Islet precursor cell (in vitro differentiated cells): ENCODE data around the gene PDLIM3.

Experiments
- DNase-seq: peaks from one replicate; pipeline ENCODE4 v3.0.0-alpha.2; 2018

The PDLIM3 gene

GRCh38 chr4:185469580-185470154, 65.6 kb downstream of the PDLIM3 start:
- DNase-seq, result no peak

DNA sequence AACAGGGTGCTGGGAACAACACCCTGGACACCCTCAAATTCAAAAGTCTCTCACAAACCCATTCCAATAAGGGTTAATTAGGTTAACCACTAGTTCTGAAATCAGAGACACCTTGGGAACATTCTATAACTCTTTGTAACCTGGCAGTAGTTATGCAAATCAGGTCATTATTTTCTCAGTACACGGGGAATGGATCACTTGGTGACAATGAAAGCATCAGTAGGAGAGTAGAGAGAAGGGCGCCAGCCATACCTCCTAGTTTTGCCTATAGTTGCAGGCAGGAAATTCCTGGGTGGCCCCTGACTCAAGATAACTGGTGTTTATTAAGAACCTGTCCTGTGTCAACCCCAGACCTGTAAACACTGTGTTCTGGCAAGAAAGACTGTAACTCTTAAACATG, 66.3 kb downstream of the PDLIM3 start:
- no peak for DNase-seq

GRCh38 chr4:185467991-185468390, 67.3 kb downstream of the PDLIM3 start:
- no peak for DNase-seq

DNA sequence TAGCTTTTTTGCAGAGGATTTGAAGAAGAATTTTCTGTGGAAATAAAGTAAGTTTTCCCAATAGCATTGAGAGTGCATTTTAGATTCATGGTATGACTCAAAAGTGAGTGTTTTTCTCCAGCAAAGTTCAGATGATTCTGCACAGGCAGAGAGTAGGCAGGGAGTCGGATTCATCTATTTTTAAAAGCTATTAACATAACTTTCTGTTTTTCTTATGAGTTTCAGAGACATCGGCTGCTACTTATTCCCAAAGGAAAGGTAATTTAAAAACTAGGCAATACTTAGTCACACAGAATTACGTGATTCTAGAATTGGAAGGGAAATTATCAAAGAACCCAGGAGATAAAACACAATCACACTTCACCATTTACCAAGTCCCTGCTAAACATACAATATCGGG, 68.2 kb downstream of the PDLIM3 start:
- DNase-seq, result no peak

DNA sequence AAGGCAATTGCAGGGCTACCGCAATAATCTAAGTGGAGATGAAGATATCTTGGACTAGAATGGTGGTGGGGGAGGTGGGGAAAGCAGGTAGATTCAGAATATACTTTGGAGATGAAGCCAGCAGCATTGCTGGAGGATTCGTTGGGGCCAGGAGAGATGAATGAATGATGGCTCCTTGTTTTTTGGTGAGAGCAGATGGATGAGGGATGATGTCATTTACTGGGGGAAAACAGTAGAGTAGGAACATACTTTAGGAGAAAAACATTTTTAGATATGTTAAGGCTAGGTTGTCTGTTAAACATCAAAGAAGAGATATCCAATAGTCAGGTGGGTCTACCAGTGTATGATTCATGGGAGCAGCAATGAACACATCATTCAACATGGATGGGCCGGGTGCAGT, 69.6 kb downstream of the PDLIM3 start:
- no peak for DNase-seq

DNA sequence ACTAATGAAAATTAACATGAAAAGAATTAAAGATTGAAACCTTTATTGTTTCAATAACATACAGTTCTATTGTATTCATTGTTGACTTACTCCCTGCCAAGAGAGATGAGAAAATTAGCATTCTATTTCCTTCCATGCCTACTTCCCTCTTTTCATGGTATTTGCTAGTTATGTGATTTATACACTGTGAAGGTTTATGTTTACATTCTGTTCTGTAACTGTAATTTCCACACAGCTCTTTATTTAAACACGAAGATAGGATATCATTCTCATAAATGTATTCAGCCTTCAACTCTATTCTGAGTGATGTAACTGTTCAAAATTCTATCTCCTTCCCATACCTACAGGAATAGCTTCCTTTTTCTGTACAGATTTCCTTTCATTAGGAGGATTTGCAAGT, 70.4 kb downstream of the PDLIM3 start:
- no peak for DNase-seq

- DNase-seq, result peak; percentile 57
Observed at GRCh38 chr4:185464183-185464582, 71.1 kb downstream of the PDLIM3 start.

DNA sequence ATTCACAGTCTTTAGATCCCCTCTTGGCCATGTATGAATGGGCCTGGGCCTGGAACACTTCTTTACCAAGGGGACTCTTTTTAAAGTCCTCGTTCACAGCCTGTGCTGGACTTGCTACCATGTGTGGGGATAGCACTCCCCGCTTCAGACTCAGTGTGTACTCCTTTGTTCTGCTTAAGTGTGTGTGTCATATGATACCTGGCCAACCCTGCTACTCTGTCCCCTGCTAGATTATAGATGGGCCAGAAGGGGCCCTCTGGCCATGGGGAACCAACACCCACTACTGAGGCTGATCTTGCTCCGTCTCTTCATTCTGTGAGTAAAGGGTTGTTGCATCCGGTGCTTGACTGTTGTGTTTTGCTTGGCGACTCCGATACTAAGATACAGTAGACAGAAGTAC, 71.8 kb downstream of the PDLIM3 start:
- no peak for DNase-seq

GRCh38 chr4:185461565-185461964, 73.7 kb downstream of the PDLIM3 start:
- DNase-seq, result no peak

DNA sequence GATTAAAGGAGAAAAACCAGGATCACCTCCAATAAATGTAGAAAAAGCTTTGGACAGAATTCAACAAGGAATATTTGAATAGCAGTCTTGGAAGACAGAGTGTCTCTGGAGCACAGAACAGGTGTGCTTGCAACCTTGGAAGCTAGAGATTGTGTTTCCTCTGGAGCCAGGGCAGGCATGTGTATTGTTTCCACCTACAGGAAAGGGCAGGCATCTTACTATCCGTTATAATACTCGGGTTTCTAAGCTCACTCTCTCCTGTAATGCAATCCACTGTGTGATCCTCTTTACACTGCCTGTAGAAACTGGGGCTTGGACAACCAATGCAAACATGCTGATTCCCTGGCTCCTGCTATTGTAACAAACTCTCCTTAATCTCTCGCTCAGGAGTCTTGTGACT, 78.2 kb downstream of the PDLIM3 start:
- no peak for DNase-seq

DNA sequence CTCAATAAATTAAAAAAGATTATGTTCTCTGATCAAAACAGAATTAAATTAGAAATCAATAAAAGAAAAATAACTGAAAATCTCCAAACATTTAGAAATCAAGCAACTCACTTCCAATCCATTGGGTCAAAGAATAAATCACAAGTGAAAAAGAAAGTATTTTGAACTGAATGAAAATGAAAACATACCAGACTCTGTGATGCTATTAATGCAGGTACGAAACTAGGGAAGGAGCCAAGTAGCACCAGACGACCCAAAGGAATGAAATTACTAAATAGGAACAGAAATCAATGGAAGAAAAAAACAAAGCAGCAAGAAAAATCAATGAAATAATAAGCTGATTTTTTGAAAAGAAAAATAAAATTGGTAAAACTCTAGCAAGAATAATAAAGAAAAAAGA, 79.2 kb downstream of the PDLIM3 start:
- no peak for DNase-seq
